ENCODE data around the gene NGDN.
"Not testable (repeated sequence)": the region's sequence is repeated elsewhere in the genome, so short reads cannot be mapped to it uniquely, and the experiment has no call there.

The NGDN gene

GRCh38 chr14:23439107-23439835, 30.2 kb upstream of the NGDN start:
- no peak for DNase-seq

- no peak for DNase-seq
These were observed 28.4 kb upstream of the NGDN start for GRCh38 chr14:23441076-23441475.

DNA sequence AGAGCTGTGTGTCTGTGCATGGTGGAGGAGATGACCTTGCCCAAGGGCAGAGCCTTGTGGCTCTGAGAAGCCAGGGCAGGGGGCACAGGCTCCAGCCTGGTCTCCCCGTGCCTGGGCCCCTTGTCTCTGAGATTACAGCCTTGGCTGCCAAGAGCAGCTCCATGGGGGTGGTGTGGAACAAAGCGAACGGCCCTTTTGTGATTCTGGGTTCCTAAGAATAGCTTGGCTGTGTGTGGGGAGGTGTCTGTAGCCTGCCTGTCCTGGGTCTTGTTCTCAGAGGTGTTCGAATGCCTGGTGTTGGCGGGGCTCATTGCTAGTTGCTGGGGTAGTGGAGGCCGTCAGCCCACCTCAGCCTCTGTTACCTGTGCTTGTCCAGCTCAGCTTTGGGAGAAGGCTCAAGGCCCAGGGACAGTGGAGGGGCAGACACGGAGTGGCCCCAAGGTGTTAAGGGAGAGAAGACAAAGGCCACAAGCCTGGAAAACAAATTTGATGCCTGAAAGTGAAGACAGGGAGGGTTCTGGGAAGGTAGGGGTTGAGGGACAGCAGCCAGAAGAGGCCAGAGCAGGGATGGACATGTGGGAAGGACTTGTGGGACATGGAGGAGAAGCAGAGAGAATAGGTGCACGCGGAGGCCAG, 26.7 kb upstream of the NGDN start:
- DNase-seq = no peak

- no peak for DNase-seq
These were observed 26.1 kb upstream of the NGDN start for GRCh38 chr14:23443411-23443812.

DNA sequence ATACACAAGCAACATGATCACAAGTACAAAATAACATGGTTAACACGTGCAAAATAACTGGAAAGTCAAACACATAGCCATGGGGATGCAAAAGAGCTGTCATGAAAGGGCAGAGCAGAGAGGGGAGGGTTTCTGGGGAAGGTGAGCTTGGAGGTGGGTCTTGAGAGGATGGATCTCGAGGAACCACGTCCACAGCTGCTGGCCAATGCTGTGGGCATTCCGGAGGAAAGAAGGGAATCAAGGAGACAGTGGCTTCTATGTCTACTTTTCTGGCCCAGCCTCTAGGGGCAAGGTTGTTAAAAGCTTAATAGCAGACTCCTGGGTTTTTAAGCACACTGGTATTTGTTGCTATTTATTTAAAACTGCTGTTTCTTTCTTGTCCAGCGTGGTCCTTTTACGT, 25.6 kb upstream of the NGDN start:
- DNase-seq = no peak

DNA sequence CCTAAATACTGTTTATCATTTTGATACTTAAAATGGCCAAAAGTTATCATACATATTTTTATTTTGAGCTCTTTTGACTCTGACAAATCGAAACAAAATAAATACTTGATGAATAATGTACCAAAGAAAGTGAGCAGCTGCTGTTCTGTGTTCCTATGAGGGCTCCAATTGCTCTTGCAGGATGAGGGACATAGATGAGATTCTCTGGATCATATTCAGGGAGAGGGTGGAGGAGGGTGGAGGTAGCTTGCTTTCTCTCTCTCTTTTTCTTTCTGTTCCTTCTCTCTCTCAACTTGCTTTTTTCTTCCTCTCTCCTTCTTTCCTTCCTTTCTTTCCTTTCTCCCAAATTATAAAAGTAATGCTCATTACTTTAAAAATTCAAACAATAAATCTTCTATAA, 25.2 kb upstream of the NGDN start:
- no peak for DNase-seq

DNA sequence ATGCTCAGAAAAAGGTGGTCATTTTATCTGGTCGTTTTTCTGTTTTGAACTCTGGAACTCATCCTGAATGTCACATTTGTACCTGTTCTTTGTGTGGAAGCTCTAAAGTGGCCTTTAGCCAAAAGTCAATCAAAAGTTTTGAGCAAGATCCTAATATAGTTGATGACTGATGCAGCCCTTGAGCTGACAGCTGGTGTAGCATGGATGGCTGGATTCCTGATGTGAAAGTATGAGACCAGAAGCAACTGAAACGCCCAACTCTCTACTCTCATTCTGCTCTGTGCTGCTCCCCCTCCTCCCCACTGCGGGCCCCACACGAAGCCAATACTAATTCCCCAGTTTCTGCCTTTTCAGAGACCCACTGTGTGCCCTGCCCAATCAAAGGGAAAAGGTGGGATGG, 23.7 kb upstream of the NGDN start:
- DNase-seq = no peak

- no peak for DNase-seq
These were observed 23.1 kb upstream of the NGDN start for GRCh38 chr14:23446291-23446851.

GRCh38 chr14:23447361-23448350, 21.8 kb upstream of the NGDN start:
- DNase-seq = no peak

DNA sequence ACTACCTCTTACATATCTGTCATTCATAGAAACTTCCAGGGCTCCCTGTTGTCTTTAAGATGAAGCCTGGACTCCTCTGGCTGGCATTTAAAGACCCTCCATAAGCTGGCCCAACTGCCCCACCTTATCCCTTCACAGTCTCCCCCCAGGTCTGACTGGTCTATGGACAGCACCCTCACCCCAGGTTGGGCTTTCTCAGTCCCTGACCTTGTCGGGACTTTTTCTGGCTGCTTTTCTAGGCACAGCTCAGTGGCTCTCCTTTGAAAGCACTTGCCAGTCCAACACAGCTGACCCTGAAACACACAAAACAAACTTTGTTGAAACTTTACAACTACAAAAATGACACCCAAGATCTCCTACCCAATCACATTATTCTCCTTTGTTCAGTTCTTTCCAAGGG, 20.2 kb upstream of the NGDN start:
- DNase-seq = no peak

DNA sequence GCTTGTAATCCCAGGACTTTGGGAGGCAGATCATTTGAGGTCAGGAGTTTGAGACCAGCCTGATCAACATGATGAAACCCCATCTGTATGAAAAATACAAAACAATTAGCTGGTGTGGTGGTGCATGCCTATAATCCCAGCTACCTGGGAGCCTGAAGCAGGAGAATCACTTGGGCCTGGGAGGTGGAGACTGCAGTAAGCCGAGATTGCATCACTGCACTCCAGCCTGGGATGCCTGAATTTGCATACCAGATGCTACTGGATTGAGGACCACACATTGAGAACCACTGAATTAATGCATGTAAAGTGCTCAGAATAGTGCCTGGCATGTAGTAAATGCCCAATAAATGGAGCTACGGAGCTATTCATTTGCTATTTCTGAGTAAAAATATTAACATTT, 19.1 kb upstream of the NGDN start:
- no peak for DNase-seq

GRCh38 chr14:23452237-23452636, 17.3 kb upstream of the NGDN start:
- no peak for DNase-seq

- no peak for DNase-seq
These were observed 15.1 kb upstream of the NGDN start for GRCh38 chr14:23454445-23454856.

DNA sequence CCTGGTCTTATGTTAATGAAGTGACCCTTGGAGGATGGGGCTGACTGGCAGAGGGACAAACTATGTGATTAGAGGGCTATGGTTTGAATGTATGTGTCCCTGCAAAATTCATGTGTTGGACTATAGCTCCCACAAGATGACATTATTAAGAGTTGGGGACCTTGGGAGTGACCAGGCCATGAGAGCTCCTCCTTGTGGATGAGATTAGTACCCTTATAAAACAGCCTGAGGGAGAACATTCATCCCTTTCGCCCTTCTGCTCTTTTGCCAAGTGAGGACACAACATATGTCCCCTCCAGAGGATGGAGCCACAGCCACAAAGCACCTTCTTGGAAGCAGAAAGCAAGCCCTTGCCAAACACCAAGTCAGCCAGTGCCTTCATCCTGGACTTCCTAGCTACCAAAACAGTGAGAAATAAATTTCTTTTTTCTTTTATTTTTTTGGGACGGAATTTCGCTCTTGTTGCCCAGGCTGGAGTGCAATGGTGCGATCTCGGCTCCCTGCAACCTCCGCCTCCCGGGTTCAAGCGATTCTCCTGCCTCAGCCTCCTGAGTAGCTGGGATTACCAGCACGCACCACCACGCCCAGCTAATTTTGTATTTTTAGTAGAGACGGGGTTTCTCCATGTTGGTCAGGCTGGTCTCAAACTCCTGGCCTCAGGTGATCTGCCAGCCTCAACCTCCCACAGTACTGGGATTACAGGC, 12.5 kb upstream of the NGDN start:
- DNase-seq = not testable (repeated sequence)

GRCh38 chr14:23457587-23458445, 11.7 kb upstream of the NGDN start:
- no peak for DNase-seq

GRCh38 chr14:23460960-23461359, 8.5 kb upstream of the NGDN start:
- no peak for DNase-seq

DNA sequence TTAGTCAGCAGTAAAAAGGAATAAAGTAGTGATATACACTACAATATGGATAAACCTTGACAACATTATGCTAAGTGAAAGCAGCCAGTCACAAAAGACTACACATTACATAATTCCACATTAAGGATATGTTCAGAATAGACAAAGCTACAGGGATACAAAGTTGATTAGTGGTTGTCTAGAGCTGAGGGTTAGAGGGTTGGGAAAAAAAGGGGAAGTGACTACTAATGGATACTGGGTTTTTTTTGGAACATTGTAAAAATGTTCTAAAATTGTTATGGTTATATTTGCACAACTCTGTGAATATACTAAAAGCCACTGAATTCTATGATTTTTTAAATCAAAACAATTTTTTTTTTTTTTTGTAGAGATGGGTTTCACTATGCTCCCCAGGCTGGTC, 4.8 kb upstream of the NGDN start:
- DNase-seq = no peak

DNA sequence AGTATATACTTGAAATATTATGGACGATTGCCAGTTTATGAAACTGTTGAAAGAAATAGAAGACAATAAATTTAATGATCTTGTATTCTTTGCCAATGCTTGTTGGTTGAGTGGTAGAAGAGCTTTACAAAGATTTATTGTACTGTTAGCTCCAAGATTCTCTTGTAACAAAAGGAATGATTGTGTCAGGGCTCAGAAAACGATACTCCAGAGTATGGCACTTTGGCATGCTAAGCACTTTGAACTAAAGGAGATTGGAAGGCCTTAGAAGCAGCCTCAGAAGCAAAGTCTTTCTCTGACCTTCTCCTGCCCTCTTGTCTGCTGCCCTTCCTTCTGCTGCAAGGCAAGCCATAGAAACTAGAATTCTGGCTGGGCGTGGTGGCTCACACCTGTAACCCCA, 4.2 kb upstream of the NGDN start:
- DNase-seq = no peak

DNA sequence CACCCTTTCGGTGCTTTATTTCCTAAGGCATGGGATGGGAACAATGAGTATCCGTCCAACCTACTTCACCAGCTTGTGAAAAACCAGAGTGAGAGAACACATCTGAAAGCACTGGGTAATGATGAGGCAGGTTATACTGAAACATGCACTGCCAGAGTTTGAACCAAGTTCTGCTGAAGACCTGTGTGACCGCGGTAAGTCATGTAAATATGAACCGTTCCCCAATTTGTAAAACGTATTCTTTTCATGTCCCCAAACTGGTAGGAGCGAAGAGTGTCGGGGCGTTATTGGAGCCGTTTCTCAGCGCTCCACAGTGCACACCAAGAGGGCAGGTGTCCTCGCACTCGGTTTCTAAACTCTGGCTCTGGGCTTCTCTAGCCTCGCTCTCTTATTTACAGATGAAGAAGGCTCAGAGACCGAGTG, 788 bp upstream of the NGDN start:
- no peak for DNase-seq

DNA sequence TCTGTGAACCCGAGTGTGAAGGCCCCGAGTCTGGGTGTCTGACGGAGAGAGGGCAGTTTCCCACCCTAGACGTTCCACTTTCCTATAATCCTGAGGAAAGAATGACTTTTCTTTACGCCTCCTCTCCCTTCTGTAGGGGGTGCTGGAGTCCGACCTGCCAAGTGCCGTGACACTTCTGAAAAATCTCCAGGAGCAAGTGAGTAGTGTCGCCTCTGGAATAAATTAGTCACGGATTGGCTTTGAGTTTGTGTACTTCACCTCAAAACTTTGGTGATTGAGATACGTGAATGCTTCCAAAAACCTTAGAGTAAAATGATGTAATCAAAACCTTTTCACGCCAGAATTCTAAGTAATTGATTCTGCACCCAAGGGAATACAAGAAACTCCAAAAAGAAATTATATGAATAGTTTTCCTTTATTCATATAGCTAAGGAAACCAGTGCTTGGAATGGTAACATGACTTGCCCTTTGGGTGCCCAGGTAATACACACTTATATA, 452 bp downstream of the NGDN start:
- no peak for DNase-seq

GRCh38 chr14:23470947-23471346, 1.4 kb downstream of the NGDN start:
- DNase-seq = no peak

Data from activated gamma-delta T cell (primary cell).